WTC11 (cell line): ENCODE data around the gene CETN2. TPM values are rescaled to one million over a fixed set of nuclear protein-coding genes. Genes with fewer than 3 reads are reported as not detected.

Experiments used
- ATAC-seq: fragments of 200-7000 bp; cut with Tn5 transposase; 2 replicates; pipeline ENCODE4 v1.10.0; 2021; ENCODE audit warnings: mild to moderate bottlenecking, moderate library complexity
- CTCF ChIA-PET: fragments of 300-600 bp; sonication (Branson Sonifier 250); formaldehyde crosslinking; loops from one replicate; lab custom pipeline; 2021; ENCODE audit warnings: antibody characterized with exemption; lab: Charles Lee
- POLR2A ChIA-PET: fragments of 350-600 bp; sonication (Branson Sonifier 250); formaldehyde crosslinking; loops from one replicate; lab custom pipeline; 2021; ENCODE audit warnings: antibody characterized with exemption; lab: Charles Lee
- DNase-seq: peaks from one replicate; pipeline ENCODE4 v3.0.0; 2021; ENCODE audit warnings: low spot score
- H3K27ac Mint-ChIP-seq: 2 replicates; pipeline ENCODE4 v1.8.0; 2021; ENCODE audit warnings: mixed read lengths
- H3K27me3 Mint-ChIP-seq: 2 replicates; pipeline ENCODE4 v1.8.0; 2021; ENCODE audit warnings: low read depth, mild to moderate bottlenecking, moderate library complexity, mixed read lengths
- H3K36me3 Mint-ChIP-seq: 2 replicates; pipeline ENCODE4 v1.8.0; 2021; ENCODE audit warnings: mixed read lengths
- H3K4me1 Mint-ChIP-seq: 2 replicates; pipeline ENCODE4 v1.8.0; 2022; ENCODE audit warnings: mixed read lengths
- H3K4me3 Mint-ChIP-seq: 2 replicates; pipeline ENCODE4 v1.8.0; 2021; ENCODE audit warnings: mild to moderate bottlenecking, moderate library complexity, mixed read lengths
- H3K9me3 Mint-ChIP-seq: 2 replicates; pipeline ENCODE4 v1.8.0; 2021; ENCODE audit warnings: mixed read lengths
- CREM ChIP-seq: sonication (generic); formaldehyde crosslinking; IDR thresholded peaks from 2 replicates; pipeline ENCODE4 v1.8.1; 2022; ENCODE audit warnings: mild to moderate bottlenecking, missing genetic modification reagents, moderate library complexity
- E2F1 ChIP-seq: sonication (generic); formaldehyde crosslinking; IDR thresholded peaks from 2 replicates; pipeline ENCODE4 v1.8.0; 2022; ENCODE audit warnings: mild to moderate bottlenecking, missing genetic modification reagents
- ETV6 ChIP-seq: sonication (generic); formaldehyde crosslinking; IDR thresholded peaks from 2 replicates; pipeline ENCODE4 v1.8.1; 2022; ENCODE audit warnings: mild to moderate bottlenecking, missing genetic modification reagents
- FOXP1 ChIP-seq: sonication (generic); formaldehyde crosslinking; IDR thresholded peaks from 2 replicates; pipeline ENCODE4 v1.8.0; 2022; ENCODE audit warnings: missing genetic modification reagents, mild to moderate bottlenecking, moderate library complexity, borderline replicate concordance
- GRHL2 ChIP-seq: fragments of 250-450 bp; sonication (Bioruptor Pico); IDR thresholded peaks from 2 replicates; pipeline ENCODE4 v1.8.0; 2022; ENCODE audit warnings: mild to moderate bottlenecking, moderate library complexity; ENCODE audit not compliant: insufficient replicate concordance, severe bottlenecking
- HMGA2 ChIP-seq: fragments of 250-450 bp; sonication (Bioruptor Pico); IDR thresholded peaks from 2 replicates; pipeline ENCODE4 v1.4.0; 2021; ENCODE audit warnings: mild to moderate bottlenecking, moderate library complexity
- NFE2L1 ChIP-seq: sonication (generic); formaldehyde crosslinking; IDR thresholded peaks from 2 replicates; pipeline ENCODE4 v1.8.1; 2023; ENCODE audit warnings: missing genetic modification reagents
- SOX15 ChIP-seq: fragments of 250-450 bp; sonication (Bioruptor Pico); IDR thresholded peaks from 2 replicates; pipeline ENCODE4 v1.9.0; 2021; ENCODE audit warnings: mild to moderate bottlenecking
- TEAD4 ChIP-seq: sonication (generic); formaldehyde crosslinking; IDR thresholded peaks from 2 replicates; pipeline ENCODE4 v1.8.0; 2022; ENCODE audit warnings: mild to moderate bottlenecking, missing genetic modification reagents
- ZNF121 ChIP-seq: sonication (generic); formaldehyde crosslinking; IDR thresholded peaks from 2 replicates; pipeline ENCODE4 v1.8.0; 2023; ENCODE audit warnings: missing genetic modification reagents
- ZNF138 ChIP-seq: sonication (generic); formaldehyde crosslinking; conservative IDR thresholded peaks from 2 replicates; pipeline ENCODE4 v1.8.1; 2022; ENCODE audit warnings: mild to moderate bottlenecking, moderate library complexity, missing genetic modification reagents
- ZNF263 ChIP-seq: sonication (generic); formaldehyde crosslinking; IDR thresholded peaks from 2 replicates; pipeline ENCODE4 v1.8.1; 2022; ENCODE audit warnings: low read depth, mild to moderate bottlenecking, moderate library complexity, missing genetic modification reagents
- ZNF281 ChIP-seq: sonication (generic); formaldehyde crosslinking; IDR thresholded peaks from 2 replicates; pipeline ENCODE4 v1.8.0; 2023; ENCODE audit warnings: mild to moderate bottlenecking, missing genetic modification reagents
- ZNF396 ChIP-seq: fragments of 250-450 bp; sonication (Bioruptor Pico); IDR thresholded peaks from 2 replicates; pipeline ENCODE4 v1.8.0; 2021; ENCODE audit warnings: mild to moderate bottlenecking, moderate library complexity, borderline replicate concordance
- ZNF416 ChIP-seq: fragments of 250-450 bp; sonication (Bioruptor Pico); IDR thresholded peaks from 2 replicates; pipeline ENCODE4 v1.9.0; 2021; ENCODE audit warnings: mild to moderate bottlenecking, inconsistent platforms
- ZNF423 ChIP-seq: fragments of 250-450 bp; sonication (Bioruptor Pico); IDR thresholded peaks from 2 replicates; pipeline ENCODE4 v2.1.2; 2022; ENCODE audit warnings: mild to moderate bottlenecking, moderate library complexity
- total RNA-seq: library from RNA; stranded (reverse); gene quantifications from 3 replicates; pipeline ENCODE4 v1.2.3, GENCODE V29; 2021
- TF ChIP-seq, protein P1 (sequence below): fragments of 200-600 bp; IDR thresholded peaks from 2 replicates; pipeline ENCODE4 v1.8.0; 2022; ENCODE audit warnings: antibody characterized with exemption
- TF ChIP-seq, protein P2 (sequence below): fragments of 250-450 bp; sonication (Bioruptor Pico); IDR thresholded peaks from 2 replicates; pipeline ENCODE4 v1.9.0; 2021; ENCODE audit warnings: mild to moderate bottlenecking
- TF ChIP-seq, protein P3 (sequence below): sonication (generic); formaldehyde crosslinking; IDR thresholded peaks from 2 replicates; pipeline ENCODE4 v1.8.0; 2022; ENCODE audit warnings: mild to moderate bottlenecking, missing genetic modification reagents
- TF ChIP-seq, protein P4 (sequence below): sonication (generic); formaldehyde crosslinking; IDR thresholded peaks from 2 replicates; pipeline ENCODE4 v1.8.1; 2022; ENCODE audit warnings: low read depth, missing genetic modification reagents, borderline replicate concordance

The CETN2 gene
- total RNA-seq, 1 experiment from 2014 or later: 20.5 TPM

DNA sequence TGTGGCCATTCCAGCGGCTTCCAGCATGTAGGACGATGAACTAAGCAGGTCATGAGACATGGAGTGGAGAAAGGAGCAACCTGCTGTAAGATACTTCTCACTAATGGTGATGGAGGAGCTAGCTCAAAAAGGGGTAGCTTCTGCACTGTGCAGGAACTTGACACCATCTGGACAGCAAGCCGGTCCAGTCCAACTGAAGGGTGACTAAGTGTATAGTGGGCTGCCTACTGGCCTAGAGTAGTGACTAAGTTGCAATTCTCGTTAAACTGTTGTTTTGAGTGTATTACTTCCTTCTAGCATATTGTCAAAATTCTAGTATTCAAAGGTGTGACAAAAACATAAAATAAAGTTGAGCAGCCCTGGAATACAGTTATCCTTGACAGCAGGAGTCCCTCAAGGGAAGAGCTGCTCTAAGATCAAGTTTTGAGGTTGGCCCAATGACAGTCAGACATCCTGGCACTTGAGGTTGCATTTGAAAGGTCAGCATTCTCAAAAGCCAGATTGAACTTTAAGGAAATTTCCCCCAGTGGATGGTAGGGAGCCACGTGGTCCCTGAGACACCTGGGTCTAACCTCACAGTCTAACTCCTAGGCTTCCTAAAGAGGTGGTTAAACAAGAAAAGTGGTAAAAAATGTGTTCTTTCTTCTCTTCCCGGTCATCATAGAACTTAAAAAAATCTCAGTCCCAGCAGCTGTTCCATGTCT, 8.0 kb downstream of the CETN2 start:
- DNase-seq: no peak
- H3K27me3 Mint-ChIP-seq: peaks cover 3% of the 10 kb centered on the region
- H3K9me3 Mint-ChIP-seq: no peaks in the 10 kb centered on the region
- H3K36me3 Mint-ChIP-seq: no peaks in the 10 kb centered on the region
- POLR2A ChIA-PET: no interaction called here
- TF ChIP-seq ZNF396 (CRISPR knock-in tag): no peak
- TF ChIP-seq ZNF263 (CRISPR knock-in tag): no peak
- no peak for TF ChIP-seq E2F1 (CRISPR knock-in tag)
- no peak for TF ChIP-seq ZNF423
- TF ChIP-seq ZNF121: no peak
- TF ChIP-seq, all 79 proteins: peak for 0
- Mint-ChIP-seq H3K4me1 (peaks cover 4% of the 10 kb centered on the region; the same call in 1 of the 2 replicates), H3K4me3 (no peak overlapping the region), H3K27ac (no peak overlapping the region)
- ATAC-seq: no peak
- CTCF ChIA-PET: interaction anchor here (0.9 to 2.1 kb wide), 7 partner anchors 9 to 1069 kb away, joined by 3 to 65 read pairs (median 6); partner anchors contain the start of genes CETN2 and NSDHL

- no peak overlapping the region for H3K4me3 Mint-ChIP-seq
- ChIA-PET CTCF (interaction anchor here (0.6 to 2.1 kb wide), 27 partner anchors 9 to 1110 kb away, joined by 3 to 65 read pairs (median 5); partner anchors contain the start of genes CETN2 and NSDHL), POLR2A (no interaction called here)
- no peaks in the 10 kb centered on the region for H3K36me3 Mint-ChIP-seq
- no peaks in the 10 kb centered on the region for H3K9me3 Mint-ChIP-seq
- peaks cover 10% of the 10 kb centered on the region for H3K4me1 Mint-ChIP-seq
- TF ChIP-seq GRHL2: no peak
- TF ChIP-seq, protein P1, sequence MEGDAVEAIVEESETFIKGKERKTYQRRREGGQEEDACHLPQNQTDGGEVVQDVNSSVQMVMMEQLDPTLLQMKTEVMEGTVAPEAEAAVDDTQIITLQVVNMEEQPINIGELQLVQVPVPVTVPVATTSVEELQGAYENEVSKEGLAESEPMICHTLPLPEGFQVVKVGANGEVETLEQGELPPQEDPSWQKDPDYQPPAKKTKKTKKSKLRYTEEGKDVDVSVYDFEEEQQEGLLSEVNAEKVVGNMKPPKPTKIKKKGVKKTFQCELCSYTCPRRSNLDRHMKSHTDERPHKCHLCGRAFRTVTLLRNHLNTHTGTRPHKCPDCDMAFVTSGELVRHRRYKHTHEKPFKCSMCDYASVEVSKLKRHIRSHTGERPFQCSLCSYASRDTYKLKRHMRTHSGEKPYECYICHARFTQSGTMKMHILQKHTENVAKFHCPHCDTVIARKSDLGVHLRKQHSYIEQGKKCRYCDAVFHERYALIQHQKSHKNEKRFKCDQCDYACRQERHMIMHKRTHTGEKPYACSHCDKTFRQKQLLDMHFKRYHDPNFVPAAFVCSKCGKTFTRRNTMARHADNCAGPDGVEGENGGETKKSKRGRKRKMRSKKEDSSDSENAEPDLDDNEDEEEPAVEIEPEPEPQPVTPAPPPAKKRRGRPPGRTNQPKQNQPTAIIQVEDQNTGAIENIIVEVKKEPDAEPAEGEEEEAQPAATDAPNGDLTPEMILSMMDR: peak; percentile 31; the same call in 1 of the 2 replicates
- H3K27ac Mint-ChIP-seq: no peak overlapping the region
- peaks cover 3% of the 10 kb centered on the region for H3K27me3 Mint-ChIP-seq
- peak; percentile 85 for ATAC-seq
- DNase-seq: peak; percentile 65
Measured at GRCh38 chrX:152821145-152821765, 9.3 kb downstream of the CETN2 start.

DNA sequence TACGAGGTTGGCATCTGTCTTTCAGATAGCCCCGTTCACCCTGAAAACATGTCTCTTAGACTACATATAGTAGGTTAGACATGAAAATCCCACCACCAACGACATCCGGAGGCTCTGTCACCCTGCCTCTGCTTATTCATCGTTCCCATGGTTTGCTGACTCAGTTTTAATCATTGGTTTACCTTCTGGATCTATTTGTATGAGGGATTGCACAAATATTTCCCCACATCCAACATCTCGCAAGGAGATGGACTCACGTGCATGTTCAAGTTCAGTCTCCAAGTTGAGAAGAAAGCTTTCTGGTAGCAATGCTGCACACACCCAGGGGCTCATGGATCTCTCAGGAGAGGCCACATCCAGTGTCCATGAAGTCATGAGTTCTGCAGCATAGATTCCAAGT, 10.8 kb downstream of the CETN2 start:
- ChIA-PET POLR2A (no interaction called here), CTCF (interaction anchor here (0.7 kb wide), 1 partner anchor 219 kb away, joined by 3 read pairs; no protein-coding TSS in a partner anchor)
- no peaks in the 10 kb centered on the region for H3K36me3 Mint-ChIP-seq
- H3K4me3 Mint-ChIP-seq: no peak overlapping the region
- no peak overlapping the region for H3K27ac Mint-ChIP-seq
- TF ChIP-seq, protein P2, sequence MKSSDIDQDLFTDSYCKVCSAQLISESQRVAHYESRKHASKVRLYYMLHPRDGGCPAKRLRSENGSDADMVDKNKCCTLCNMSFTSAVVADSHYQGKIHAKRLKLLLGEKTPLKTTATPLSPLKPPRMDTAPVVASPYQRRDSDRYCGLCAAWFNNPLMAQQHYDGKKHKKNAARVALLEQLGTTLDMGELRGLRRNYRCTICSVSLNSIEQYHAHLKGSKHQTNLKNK: no peak
- TF ChIP-seq TEAD4 (CRISPR knock-in tag) (no peak), SOX15 (CRISPR knock-in tag) (no peak), NFE2L1 (CRISPR knock-in tag) (no peak), HMGA2 (CRISPR knock-in tag) (no peak), ETV6 (CRISPR knock-in tag) (no peak), ZNF281 (CRISPR knock-in tag) (no peak), ZNF138 (CRISPR knock-in tag) (no peak), CREM (CRISPR knock-in tag) (no peak), FOXP1 (CRISPR knock-in tag) (no peak), ZNF416 (CRISPR knock-in tag) (no peak)
- TF ChIP-seq, protein P3, sequence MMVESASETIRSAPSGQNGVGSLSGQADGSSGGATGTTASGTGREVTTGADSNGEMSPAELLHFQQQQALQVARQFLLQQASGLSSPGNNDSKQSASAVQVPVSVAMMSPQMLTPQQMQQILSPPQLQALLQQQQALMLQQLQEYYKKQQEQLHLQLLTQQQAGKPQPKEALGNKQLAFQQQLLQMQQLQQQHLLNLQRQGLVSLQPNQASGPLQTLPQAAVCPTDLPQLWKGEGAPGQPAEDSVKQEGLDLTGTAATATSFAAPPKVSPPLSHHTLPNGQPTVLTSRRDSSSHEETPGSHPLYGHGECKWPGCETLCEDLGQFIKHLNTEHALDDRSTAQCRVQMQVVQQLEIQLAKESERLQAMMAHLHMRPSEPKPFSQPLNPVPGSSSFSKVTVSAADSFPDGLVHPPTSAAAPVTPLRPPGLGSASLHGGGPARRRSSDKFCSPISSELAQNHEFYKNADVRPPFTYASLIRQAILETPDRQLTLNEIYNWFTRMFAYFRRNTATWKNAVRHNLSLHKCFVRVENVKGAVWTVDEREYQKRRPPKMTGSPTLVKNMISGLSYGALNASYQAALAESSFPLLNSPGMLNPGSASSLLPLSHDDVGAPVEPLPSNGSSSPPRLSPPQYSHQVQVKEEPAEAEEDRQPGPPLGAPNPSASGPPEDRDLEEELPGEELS: no peak
- TF ChIP-seq, protein P4, sequence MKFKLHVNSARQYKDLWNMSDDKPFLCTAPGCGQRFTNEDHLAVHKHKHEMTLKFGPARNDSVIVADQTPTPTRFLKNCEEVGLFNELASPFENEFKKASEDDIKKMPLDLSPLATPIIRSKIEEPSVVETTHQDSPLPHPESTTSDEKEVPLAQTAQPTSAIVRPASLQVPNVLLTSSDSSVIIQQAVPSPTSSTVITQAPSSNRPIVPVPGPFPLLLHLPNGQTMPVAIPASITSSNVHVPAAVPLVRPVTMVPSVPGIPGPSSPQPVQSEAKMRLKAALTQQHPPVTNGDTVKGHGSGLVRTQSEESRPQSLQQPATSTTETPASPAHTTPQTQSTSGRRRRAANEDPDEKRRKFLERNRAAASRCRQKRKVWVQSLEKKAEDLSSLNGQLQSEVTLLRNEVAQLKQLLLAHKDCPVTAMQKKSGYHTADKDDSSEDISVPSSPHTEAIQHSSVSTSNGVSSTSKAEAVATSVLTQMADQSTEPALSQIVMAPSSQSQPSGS: no peak
- H3K27me3 Mint-ChIP-seq: no peaks in the 10 kb centered on the region; the same call in none of the 2 replicates
- H3K9me3 Mint-ChIP-seq: no peaks in the 10 kb centered on the region
- ATAC-seq (no peak), DNase-seq (no peak)
- peaks cover 10% of the 10 kb centered on the region for H3K4me1 Mint-ChIP-seq
